RWPE1 (cell line): Measurements from ENCODE around the gene EVA1B.

Source experiments
- CTCF ChIA-PET: fragments of 350-600 bp; sonication (Branson Sonifier 250); formaldehyde crosslinking; extraction: SDS; loops from one replicate; lab custom pipeline; 2021; lab: Yijun Ruan, JAX
- POLR2A ChIA-PET: fragments of 400-600 bp; formaldehyde crosslinking; extraction: SDS; loops from one replicate; lab custom pipeline; 2020; ENCODE audit warnings: antibody characterized with exemption; ENCODE audit not compliant: low non-redundant PET; lab: Yijun Ruan, JAX
- DNase-seq: peaks from one replicate; pipeline ENCODE4 v3.0.0; 2012; ENCODE audit warnings: low spot score
- H3K27ac ChIP-seq: fragments of 450-650 bp; 2 replicates; pipeline ENCODE4 v1.5.1; 2017
- TF ChIP-seq, protein P1 (sequence below): fragments of 450-650 bp; conservative IDR thresholded peaks from 2 replicates; pipeline ENCODE4 v1.5.1; 2017; ENCODE audit warnings: low read depth, mild to moderate bottlenecking

EVA1B gene

DNA sequence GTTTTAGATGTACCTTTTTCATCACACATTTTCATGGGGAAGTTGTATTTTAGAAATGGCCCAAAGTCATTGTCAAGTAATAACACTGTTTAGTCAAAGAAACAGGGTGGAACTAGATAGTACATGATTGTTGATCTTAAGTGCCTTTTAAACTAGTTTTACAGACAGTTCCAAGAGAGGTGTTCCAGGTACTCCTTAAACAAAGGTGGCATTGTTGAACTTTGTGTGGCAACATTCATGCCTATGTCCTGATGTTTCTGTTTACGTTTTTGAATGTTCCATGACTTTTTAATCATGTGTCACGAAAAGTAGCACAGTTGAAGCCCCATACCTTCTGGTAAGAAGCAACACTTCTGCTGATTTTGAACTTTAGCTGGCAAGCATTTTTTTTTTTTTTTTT, 26.4 kb downstream of the EVA1B start:
- no peak for DNase-seq
- ChIA-PET POLR2A (no interaction called here), CTCF (no interaction called here)
- TF ChIP-seq, protein P1, sequence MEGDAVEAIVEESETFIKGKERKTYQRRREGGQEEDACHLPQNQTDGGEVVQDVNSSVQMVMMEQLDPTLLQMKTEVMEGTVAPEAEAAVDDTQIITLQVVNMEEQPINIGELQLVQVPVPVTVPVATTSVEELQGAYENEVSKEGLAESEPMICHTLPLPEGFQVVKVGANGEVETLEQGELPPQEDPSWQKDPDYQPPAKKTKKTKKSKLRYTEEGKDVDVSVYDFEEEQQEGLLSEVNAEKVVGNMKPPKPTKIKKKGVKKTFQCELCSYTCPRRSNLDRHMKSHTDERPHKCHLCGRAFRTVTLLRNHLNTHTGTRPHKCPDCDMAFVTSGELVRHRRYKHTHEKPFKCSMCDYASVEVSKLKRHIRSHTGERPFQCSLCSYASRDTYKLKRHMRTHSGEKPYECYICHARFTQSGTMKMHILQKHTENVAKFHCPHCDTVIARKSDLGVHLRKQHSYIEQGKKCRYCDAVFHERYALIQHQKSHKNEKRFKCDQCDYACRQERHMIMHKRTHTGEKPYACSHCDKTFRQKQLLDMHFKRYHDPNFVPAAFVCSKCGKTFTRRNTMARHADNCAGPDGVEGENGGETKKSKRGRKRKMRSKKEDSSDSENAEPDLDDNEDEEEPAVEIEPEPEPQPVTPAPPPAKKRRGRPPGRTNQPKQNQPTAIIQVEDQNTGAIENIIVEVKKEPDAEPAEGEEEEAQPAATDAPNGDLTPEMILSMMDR: no peak
- no peak overlapping the region for H3K27ac ChIP-seq

DNA sequence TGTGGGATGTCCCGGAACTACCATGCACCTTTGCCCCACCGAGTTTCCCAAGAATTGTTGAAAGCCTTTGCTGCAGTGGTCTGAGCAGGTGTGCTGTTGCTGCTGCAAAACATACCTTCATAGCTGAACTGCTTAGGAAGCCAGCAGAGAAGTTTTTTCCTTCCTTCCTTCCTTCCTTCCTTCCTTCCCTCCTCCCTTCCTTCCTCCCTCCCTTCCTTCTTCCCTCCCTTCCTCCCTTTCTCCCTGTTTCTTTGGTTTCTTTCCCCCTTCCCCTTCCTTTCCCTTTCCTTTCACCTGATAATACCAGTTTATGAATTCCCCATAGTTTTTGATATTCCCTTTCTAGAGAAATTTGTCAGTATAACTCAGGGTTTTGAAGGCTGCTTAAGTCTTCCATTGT, 28.1 kb downstream of the EVA1B start:
- DNase-seq: no peak
- ChIA-PET POLR2A (no interaction called here), CTCF (no interaction called here)
- H3K27ac ChIP-seq: no peak overlapping the region
- TF ChIP-seq, protein P1: no peak

DNA sequence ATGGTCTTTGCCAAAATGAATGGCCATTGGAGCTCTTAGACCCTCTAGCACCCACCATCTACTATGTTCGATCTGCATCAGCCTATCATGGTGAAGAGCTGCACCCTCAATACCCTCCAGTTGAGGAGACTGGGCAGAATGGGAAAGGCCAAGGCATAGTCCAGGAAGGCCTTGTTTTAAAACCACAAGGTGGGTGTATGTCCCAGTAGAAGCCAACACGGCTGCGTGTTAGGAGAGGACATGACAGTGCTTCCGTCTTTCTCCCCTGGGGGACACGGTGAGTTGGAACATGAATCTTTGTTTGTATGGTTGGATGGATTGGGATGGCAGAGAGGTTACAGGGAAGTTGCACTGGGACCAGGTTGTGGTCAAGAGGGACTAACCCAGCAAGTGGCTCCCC, 35.9 kb downstream of the EVA1B start:
- POLR2A ChIA-PET: no interaction called here
- no peak for DNase-seq
- CTCF ChIA-PET: interaction anchor here (0.6 to 1.0 kb wide), 2 partner anchors 61 to 75 kb away, joined by 3 read pairs; no protein-coding TSS in a partner anchor
- H3K27ac ChIP-seq: no peak overlapping the region
- TF ChIP-seq, protein P1: no peak

DNA sequence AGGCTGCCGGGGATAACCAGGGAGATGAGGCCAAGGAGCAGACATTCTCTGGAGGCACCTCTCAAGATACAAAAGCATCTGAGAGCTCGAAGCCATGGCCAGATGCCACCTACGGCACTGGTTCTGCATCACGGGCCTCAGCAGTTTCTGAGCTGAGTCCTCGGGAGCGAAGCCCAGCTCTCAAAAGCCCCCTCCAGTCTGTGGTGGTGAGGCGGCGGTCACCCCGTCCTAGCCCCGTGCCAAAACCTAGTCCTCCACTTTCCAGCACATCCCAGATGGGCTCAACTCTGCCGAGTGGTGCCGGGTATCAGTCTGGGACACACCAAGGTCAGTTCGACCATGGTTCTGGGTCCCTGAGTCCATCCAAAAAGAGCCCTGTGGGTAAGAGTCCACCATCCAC, 36.6 kb downstream of the EVA1B start:
- CTCF ChIA-PET: interaction anchor here (0.6 to 1.4 kb wide), 3 partner anchors 9 to 30 kb away, joined by 3 to 7 read pairs (median 3); no protein-coding TSS in a partner anchor
- TF ChIP-seq, protein P1: no peak
- POLR2A ChIA-PET: no interaction called here

DNA sequence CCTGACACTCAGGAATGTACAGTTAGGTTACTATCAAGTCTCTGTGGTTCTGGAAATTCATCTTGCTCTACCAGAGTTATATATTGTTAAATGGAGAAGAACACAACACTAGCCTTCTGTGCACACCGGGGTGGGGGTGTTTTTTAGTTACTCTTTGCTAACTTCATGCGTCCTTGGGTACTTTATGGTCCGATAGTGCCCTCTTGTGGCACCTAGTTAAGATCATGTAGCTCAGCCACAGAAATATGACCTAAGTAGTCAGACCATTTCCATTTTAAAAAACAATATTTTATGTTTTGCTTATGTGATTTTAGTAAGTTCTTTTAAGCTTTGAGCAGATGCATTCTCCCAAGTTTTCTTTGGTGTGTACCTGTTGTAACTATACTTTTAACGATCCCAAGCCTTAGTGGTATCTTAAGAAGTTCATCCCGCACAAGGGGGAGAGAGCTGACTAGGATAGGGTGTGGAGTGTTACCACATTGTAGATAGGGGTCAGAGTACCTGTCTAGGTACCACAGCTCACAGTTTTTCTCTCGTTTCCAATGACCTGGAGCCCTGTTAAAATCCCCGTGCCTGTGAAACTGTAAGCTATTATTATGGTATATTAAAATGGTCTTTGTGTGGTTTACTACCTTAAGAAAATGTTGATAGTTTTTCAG, 37.9 kb downstream of the EVA1B start:
- TF ChIP-seq, protein P1: peak; percentile 75
- ChIA-PET POLR2A (no interaction called here), CTCF (interaction anchor here (0.5 to 1.4 kb wide), 12 partner anchors 11 to 1012 kb away, joined by 3 to 16 read pairs (median 4); partner anchors contain the start of gene TRAPPC3)
- H3K27ac ChIP-seq: no peak overlapping the region
- DNase-seq: peak; percentile 73

More for the DNA sequence above, 36.6 kb downstream of the EVA1B start:
- DNase-seq: no peak
- H3K27ac ChIP-seq: no peak overlapping the region

DNA sequence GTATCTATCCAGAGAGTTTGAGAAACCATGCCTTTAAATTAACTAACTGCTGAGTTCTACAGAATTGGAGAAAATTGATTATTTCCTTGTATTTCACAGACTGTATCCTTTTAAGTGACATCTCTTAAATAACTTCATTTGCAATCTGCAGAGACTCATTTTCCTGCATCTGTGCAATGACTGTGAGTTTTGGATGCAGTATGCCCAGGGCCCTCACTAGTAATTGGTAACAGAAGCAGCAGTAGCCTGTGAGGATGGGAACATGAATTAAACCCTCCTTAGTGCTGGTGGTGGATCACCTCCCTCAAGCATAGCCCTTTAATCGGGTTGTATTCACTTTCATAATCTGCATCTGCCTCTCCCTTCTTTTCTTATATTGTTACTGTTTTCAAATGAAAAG, 38.9 kb downstream of the EVA1B start:
- no peak overlapping the region for H3K27ac ChIP-seq
- ChIA-PET CTCF (no interaction called here), POLR2A (no interaction called here)
- DNase-seq: no peak
- TF ChIP-seq, protein P1: no peak
